Umbilical cord (tissue), 2 donors: ENCODE measurements around the gene ART5. TPM values are rescaled to one million over a fixed set of nuclear protein-coding genes. Genes with fewer than 3 reads are reported as not detected.
A peak's percentile ranks its signal among the peaks of the same experiment; 100 is the strongest.
"Not testable (repeated sequence)": the region's sequence is repeated elsewhere in the genome, so short reads cannot be mapped to it uniquely, and the experiment has no call there.

ENCODE experiments used
- DNase-seq: peaks from one replicate; pipeline ENCODE4 v3.0.0-alpha.2; 2015; ENCODE audit warnings: low spot score
- total RNA-seq: library from RNA; depleted of rRNA; stranded (reverse); fragments of >200 nt; gene quantifications from one replicate; pipeline ENCODE4 v1.2.3, GENCODE V29; 2014; ENCODE audit warnings: low replicate concordance; ENCODE audit not compliant: insufficient read depth

ART5 gene
- total RNA-seq, 1 donor from 2014 or later, result not detected

GRCh38 chr11:3622521-3622920 is 19.3 kb downstream of the ART5 start:
- no peak for DNase-seq

DNA sequence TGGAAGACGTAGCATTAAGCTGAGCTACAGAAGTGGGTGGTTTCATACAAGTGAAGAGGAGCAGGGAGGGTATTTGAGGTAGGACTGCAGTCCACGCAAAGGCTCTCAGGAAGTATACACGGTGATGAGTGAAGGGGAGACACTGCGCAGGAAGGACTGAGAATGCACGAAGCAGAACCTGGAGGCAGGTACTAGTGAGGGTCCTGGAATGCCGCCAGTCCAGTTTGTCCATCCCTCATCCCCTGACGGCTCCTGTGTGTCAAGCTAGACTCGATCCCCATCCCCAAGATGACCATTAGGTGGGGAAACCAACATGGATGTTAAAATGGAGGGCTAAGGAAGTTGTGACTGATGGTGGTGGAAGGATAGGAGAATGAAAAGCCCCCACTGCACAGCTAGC is 23.8 kb downstream of the ART5 start:
- DNase-seq, result no peak

DNA sequence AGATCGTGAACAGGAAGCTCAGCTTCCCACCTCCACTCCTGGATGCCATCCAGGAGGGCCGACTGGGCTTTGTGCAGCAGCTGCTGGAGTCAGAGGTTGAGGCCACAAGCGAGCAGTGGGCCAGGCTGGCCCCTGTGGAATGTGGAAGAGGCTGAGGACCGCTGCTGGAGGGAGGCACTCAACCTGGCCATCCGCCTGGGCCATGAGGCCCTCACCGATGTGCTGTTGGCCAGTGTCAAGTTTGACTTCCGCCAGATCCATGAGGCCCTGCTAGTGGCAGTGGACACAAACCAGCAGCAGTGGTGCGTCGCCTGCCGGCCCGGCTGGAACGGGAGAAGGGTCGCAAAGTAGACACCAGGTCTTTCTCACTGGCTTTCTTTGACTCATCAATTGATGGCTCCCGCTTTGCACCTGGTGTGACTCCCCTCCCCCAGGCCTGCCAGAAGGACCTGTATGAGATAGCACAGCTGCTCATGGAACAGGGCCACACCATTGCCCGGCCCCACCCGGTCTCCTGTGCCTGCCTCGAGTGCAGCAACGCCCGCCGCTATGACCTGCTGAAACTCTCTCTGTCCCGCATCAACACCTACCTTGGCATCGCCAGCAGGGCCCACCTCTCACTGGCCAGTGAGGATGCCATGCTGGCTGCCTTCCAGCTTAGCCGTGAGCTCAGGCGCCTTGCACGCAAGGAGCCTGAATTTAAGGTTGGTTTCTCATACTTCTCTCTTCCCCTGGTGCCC is 24.9 kb downstream of the ART5 start:
- no peak for DNase-seq

- DNase-seq, result no peak
Measured at GRCh38 chr11:3615998-3616397, 25.8 kb downstream of the ART5 start.

GRCh38 chr11:3614742-3615171 is 27.0 kb downstream of the ART5 start:
- DNase-seq, result no peak

GRCh38 chr11:3613998-3614741 is 27.6 kb downstream of the ART5 start:
- DNase-seq, result no peak

DNA sequence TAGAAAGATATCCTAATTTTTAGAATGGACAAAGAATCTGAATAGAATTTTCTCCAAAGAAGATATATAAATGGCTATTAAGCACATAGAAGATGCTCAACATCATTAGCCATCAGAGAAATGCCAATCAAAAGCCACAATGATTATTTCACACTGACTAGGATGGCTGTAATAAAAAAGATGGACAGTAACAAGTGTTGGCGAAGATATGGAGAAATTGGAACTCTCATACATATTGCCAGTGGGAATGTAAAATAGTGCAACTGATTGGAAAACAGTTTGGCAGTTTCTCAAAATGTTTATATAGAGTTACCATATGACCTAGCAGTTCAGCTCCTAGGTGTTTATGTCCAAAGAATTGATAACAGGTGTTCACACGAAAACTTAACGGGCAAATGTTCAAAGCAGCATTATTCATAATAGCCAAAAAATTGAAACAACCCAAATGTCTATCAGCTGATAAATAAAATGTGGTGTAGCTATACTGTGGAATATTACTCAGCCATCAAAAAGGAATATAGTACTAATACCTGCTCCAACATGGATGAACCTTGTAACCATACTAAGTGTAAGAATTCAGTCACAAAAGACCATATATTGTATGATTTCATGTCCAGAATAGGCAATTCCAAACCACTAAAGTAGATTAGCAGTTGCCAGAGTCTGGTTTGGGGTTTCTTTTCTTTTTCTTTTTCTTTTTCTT is 29.7 kb downstream of the ART5 start:
- no peak for DNase-seq

DNA sequence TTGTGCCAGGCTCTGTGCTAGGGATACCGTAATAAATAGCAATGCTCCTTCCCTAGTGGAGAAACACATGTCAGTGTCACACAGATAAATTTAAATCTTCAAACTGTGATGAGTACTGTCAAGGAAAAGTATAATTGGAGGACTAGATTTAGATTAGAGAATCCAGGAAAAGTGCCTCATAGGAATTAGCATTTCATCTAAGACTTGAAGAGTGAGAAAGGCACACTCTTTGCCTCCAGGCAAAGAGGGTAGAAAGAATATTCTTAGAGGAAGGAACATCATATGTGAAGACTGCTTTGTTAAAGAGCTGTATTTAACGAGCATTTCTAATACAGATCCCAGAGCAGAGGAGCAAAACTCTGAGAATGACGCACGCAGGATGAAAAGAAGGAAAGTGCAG is 30.9 kb downstream of the ART5 start:
- no peak for DNase-seq

DNA sequence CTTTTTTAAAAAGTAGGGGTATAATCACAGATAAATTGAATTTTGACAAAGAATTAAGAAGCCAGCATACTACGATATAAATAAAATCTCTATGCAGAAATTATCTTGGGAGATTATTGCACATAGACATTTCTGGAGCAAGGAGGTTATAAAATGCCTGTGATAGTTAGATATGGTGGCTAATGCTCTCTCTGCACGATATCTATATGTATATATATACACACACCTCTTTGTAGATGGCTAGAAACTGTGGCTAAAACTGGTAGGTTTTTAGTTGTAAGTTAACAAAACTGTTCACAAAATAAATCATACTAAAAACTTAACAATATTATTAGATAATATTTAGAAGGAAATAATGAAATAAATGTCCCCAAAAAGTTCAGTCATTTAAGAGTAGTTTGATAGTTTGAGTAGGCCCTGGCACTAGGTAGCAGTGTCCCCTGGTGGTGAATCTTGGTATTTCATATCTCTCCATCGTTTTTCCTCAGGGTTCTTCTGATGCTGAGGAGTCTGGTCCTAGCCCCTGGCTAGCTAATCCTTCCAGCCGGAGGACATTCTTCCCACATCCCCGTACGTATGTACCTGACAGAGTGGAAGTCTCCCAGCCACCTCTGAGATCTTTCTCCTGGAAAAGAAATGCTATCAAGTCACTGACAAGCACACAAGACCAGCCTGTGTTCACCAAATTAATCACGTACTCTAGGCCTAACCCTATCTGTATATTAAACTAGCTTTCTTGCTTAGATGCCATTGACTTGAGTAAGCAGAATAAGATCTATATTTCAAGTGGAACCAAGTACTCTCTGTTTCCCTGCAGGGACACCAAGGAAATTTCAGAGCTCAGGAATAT is 32.2 kb downstream of the ART5 start:
- peak; percentile 35 for DNase-seq

DNA sequence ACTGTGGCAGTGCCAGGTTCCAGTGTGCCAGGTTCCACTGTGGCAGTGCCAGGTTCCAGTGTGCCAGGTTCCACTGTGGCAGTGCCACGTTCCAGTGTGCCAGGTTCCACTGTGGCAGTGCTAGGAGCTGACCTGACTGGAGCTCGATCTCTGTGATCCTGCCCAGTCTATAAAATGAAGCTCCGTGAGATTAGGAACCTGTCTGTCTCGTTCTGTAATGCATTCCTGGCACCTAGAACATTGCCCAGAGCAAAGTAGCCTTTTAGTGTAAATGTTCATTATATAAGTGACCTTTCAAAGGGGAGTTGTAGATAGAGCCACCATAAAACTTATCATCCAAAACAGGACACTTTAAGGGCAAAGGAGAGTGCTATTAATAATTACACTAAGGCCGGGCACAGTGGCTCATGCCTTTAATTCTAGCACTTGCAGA is 36.0 kb downstream of the ART5 start:
- DNase-seq, result no peak

- no peak for DNase-seq
Measured at GRCh38 chr11:3605283-3605662, 36.5 kb downstream of the ART5 start.

DNA sequence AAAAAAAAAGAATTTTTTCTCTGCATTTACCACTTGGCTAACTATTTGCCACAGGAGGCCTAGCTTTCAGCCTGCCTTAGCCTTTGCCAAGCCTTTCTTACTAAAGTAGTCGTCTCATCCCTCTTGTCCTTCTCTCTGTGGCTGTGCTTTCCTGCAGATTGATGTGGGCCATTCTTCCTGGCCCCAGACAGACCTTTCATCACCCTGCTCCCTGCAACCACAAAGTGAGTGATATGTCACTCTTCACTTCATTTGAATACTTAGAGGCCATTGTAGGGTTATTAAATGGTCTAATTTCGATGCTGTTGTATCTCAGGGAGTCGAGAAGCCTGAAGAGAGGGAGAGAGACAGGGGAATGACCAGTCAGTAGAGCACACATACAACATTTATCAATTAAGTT is 37.6 kb downstream of the ART5 start:
- no peak for DNase-seq

DNA sequence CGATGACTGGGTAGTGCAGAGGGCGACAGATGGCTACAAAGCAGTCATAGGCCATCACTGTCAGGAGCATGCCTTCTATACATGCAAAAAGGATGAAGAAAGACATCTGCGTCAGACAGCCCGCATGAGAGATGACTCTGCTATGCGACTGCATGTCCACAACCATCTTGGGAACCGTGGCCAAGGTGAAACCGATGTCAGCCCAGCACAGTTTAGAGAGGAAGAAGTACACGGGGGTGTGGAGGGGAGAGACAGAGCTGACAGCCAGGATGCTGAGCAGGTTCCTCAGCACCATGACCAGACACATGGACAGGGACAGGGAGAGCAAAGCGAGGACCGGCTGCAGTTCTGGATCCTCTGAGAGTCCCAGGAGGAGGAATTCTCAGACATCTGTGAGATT is 41.6 kb downstream of the ART5 start:
- not testable (repeated sequence) for DNase-seq

GRCh38 chr11:3597743-3598142 is 44.0 kb downstream of the ART5 start:
- DNase-seq, result not testable (repeated sequence)

DNA sequence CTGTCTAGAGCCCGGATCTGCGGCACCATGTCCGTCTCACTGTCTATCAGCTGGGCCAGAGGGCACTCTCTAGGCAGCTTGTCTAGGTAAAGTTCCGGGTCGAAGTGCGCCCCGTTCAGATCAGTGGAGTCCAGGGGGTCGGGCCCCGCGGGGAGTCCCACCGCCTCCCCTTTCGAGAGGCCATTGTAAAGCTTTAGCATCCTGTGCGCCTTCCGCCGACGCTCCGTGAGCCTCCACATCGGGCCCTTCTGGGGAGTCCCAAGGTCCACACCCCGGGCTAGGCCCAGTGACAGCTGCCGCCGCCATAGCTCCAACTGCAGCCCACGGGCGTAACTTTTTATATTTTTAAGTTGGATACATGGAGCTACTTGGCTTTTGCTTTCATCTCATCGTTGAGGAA is 50.5 kb downstream of the ART5 start:
- not testable (repeated sequence) for DNase-seq

DNA sequence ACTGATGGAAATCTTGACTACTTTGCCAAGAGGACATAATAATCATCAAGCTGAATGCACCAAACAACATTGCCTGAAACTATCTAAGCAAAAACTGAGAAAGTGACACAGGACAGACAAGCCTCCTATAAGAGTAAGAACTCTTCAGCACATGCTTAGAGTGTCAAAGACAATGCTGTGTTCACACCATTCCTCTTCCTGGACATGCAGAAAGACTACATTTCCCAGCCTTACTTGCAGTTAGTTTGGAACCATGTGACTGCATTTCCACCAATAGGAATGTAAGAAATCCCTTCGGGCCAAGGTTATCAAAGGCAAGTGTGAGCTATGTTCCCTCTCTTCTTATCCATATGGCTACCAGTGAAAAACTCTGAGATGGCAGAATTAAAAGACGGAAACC is 51.6 kb downstream of the ART5 start:
- DNase-seq, result not testable (repeated sequence)

GRCh38 chr11:3588776-3589175 is 53.0 kb downstream of the ART5 start:
- not testable (repeated sequence) for DNase-seq
